GM12891 (cell line): ENCODE measurements around the gene KRT28.

ENCODE experiments used
- POLR2A ChIP-seq: IDR thresholded peaks from 2 replicates; pipeline ENCODE4 v1.6.1; 2011; ENCODE audit warnings: low read depth, low read length, control low read depth
- POLR2AphosphoS5 ChIP-seq: IDR thresholded peaks from 2 replicates; pipeline ENCODE4 v1.6.1; 2011; ENCODE audit warnings: low read depth, low read length, control low read depth

GRCh38 chr17:40779181-40779909 is 20.4 kb downstream of the KRT28 start:
- TF ChIP-seq POLR2AphosphoS5 (no peak), POLR2A (no peak)
